ENCODE measurements around the gene TRMT44. TPM values are rescaled to one million over a fixed set of nuclear protein-coding genes. Genes with fewer than 3 reads are reported as not detected.

TRMT44 gene
- total and polyA plus RNA-seq, 12 donors = 4.5 to 10.2 (median 7.9) TPM

DNA sequence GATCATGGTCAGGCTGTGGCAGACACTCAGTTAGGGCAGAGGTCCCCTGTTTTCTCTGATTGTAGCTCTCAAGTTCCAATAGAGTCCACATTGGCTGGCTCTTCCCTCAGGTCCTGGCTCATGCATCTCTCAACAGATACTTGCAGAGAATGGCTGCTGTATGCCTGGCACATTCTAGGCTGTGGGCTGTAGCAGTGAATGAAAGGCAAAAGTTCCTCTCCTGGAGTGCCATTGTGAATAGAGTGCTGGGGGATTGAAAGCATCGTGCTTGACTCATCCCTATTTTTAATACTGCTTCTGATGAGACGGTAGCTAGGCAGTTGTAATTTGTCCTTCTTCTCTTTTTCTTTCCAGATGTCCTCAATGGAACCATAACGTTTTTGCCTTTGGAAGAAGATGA is 5.5 kb downstream of the TRMT44 start:
- peaks cover 0 to 76% (median 14%) of the 10 kb centered on the region in 9 donors for H3K36me3 ChIP-seq
- intact Hi-C loops (cut with DNase I) = no loop called here
- no peaks in the 10 kb centered on the region for H3K9me3 ChIP-seq
- no peak overlapping the region for H3K4me3 ChIP-seq
- no peak overlapping the region for H3K27ac ChIP-seq
- H3K4me1 ChIP-seq = peaks cover 11 to 57% (median 27%) of the 10 kb centered on the region in 9 donors
- peak in 3 of 8 donors; percentile 34 to 50 (median 43) for ATAC-seq
- WGBS, 2 donors = 65 to 68% methylated on average over 3 of the region's 3 CpGs
- no peaks in the 10 kb centered on the region for H3K27me3 ChIP-seq
- TF ChIP-seq, protein P1, sequence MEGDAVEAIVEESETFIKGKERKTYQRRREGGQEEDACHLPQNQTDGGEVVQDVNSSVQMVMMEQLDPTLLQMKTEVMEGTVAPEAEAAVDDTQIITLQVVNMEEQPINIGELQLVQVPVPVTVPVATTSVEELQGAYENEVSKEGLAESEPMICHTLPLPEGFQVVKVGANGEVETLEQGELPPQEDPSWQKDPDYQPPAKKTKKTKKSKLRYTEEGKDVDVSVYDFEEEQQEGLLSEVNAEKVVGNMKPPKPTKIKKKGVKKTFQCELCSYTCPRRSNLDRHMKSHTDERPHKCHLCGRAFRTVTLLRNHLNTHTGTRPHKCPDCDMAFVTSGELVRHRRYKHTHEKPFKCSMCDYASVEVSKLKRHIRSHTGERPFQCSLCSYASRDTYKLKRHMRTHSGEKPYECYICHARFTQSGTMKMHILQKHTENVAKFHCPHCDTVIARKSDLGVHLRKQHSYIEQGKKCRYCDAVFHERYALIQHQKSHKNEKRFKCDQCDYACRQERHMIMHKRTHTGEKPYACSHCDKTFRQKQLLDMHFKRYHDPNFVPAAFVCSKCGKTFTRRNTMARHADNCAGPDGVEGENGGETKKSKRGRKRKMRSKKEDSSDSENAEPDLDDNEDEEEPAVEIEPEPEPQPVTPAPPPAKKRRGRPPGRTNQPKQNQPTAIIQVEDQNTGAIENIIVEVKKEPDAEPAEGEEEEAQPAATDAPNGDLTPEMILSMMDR (IDR thresholded peaks at IDR 0.05) = no peak
- DNase-seq = no peak

DNA sequence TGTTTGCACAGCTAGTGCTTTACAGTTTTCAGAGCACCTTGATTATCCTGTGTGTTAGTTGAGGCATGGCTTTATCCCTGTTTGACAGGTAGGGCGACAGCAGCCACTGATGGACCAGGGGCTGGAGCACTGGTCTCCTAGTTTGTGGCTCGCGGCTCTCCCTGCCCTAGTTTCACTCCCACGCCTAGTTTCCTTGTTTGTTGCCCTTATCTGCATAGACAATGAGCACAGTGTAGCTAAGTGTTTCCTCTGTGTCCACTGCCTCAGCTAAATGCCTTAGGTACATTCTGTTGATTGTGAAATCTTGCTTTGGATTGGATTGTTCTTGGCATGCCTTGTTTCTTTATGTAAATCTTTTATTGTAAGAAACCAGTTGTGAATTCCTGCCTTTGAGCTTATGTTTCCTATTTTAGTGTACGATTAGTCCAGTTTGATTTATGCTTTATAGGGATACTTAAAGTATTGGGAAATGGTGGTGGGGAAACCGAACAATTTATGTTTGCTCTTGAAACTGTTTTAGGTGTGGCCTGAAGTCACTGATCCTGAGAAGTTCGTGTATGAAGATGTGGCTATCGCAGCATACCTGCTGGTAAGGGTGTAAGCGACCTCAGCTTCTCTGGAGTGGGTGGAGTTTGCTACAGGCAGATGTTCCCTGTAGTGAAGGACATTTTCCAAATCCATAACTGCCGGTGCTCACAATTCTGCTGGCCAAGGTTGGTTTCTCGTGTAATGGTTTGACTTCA is 11.0 kb downstream of the TRMT44 start:
- H3K36me3 ChIP-seq = peaks cover 0 to 100% (median 55%) of the 10 kb centered on the region in 9 donors
- H3K27me3 ChIP-seq = no peaks in the 10 kb centered on the region
- H3K27ac ChIP-seq = peak overlapping the region in 8 of 10 donors; percentile 0 to 68 (median 34)
- DNase-seq (no peak), ATAC-seq (peak; percentile 52 to 85 (median 78))
- H3K4me3 ChIP-seq = no peak overlapping the region
- H3K4me1 ChIP-seq = peaks cover 0 to 22% (median 5%) of the 10 kb centered on the region in 9 donors
- TF ChIP-seq, protein P1 (IDR thresholded peaks at IDR 0.05) = no peak
- H3K9me3 ChIP-seq = no peaks in the 10 kb centered on the region
- intact Hi-C loops (cut with DNase I) = no loop called here
- 72 to 85% methylated on average over 11 of the region's 11 CpGs for WGBS, 2 donors

DNA sequence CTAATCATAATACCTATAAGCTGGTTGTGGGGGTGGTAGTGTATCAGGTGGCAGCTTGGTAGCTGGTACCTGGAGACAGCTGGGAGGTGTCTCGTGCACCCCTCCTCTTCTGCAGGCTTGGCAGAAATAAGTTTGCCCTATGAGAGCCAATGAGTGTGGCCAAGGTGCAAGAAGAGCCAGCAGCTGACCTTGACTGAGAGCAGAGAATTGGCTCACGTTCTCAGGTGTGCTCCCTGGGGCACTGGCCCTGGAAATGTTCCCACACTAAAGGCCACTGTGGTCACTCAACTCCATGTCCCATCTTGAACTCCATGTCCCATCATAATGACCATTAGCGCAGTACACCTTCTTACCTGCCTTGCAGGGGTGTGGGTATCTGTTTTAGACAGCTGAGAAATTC is 13.4 kb downstream of the TRMT44 start:
- WGBS, 2 donors = 91% methylated on average over 3 of the region's 3 CpGs
- ATAC-seq = no peak
- Histone ChIP-seq H3K4me3 (no peak overlapping the region), H3K9me3 (no peaks in the 10 kb centered on the region), H3K27ac (no peak overlapping the region), H3K36me3 (peaks cover 0 to 100% (median 58%) of the 10 kb centered on the region in 9 donors), H3K4me1 (peaks cover 0 to 22% (median 5%) of the 10 kb centered on the region in 9 donors), H3K27me3 (no peaks in the 10 kb centered on the region)
- DNase-seq = no peak
- intact Hi-C loops (cut with DNase I) = no loop called here
- TF ChIP-seq, protein P1 (IDR thresholded peaks at IDR 0.05) = no peak

DNA sequence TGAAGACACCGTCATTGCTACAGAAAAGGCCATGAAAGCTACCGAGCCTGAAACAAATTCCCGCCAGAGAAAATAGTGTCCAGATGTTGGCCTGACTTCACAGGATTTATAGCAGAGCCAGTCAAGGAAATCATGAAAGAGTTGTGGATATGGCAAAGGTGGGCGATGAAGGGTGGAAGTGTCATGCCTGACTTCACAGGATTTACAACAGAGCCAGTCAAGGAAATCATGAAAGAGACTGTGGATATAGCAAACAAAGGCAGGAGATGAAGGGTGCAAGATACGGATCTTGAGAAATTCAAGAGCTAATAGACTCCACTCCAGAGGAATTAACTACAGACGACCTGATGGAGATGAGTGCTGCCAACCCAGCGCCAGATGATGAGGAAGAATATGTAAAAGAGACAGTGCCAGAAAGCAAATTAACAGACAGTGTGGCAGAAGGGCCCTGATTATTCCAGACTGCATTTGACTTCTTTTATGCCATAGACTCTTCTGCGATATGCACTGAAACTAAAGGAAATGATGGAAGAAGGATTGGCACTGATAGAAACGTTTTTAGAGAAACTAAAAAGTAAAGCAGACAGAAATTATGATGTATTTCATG is 17.2 kb downstream of the TRMT44 start:
- Histone ChIP-seq H3K4me1 (no peaks in the 10 kb centered on the region), H3K36me3 (peaks cover 0 to 100% (median 54%) of the 10 kb centered on the region in 9 donors), H3K4me3 (no peak overlapping the region), H3K27ac (no peak overlapping the region), H3K27me3 (no peaks in the 10 kb centered on the region), H3K9me3 (no peaks in the 10 kb centered on the region)
- 81 to 83% methylated on average over 9 of the region's 9 CpGs for WGBS, 2 donors
- intact Hi-C loops (cut with DNase I) = no loop called here
- ATAC-seq (no peak), DNase-seq (no peak)
- TF ChIP-seq, protein P1 (IDR thresholded peaks at IDR 0.05) = no peak
